Measurements from ENCODE around the gene ZFYVE28.

The ZFYVE28 gene

DNA sequence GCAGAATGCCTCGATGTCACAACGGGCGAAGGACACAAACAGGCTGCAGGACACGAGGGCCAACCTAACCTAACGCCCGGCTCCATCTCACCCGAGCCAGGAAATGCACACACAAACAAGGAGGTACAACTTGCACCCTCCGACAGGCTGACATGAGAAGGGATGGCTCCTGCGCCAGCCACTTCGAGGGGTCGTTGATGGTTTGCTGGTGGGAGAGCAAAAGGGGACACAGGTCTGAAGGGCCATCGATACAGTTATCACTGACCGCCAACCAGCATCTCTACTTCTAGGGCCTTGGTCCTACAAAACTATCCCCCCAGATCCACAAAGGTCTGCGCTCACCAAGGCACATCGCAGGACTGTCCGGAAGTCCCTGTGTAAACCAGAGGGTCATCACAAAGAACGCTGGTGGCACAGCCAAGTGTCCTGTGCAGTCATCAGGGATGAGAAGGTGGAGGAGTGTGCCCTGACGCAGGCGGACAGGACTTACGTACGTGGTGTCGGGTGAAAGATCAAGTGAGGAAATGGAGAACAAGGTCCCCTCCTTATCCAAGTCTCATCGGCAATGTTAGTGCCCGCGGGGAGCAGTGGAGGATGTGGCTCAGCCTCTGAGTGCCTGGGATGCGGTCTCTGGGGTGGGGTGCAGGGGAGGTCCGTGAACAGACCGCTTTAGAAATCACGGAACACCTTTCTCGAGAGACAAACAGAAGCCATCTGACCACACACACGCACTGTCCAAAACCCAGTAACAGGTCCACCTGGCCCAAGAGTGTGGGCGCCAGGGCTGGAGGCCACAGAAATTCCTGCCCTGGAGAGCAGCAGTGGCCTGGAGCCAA is 163.6 kb downstream of the ZFYVE28 start:
- DNase-seq, result no peak

DNA sequence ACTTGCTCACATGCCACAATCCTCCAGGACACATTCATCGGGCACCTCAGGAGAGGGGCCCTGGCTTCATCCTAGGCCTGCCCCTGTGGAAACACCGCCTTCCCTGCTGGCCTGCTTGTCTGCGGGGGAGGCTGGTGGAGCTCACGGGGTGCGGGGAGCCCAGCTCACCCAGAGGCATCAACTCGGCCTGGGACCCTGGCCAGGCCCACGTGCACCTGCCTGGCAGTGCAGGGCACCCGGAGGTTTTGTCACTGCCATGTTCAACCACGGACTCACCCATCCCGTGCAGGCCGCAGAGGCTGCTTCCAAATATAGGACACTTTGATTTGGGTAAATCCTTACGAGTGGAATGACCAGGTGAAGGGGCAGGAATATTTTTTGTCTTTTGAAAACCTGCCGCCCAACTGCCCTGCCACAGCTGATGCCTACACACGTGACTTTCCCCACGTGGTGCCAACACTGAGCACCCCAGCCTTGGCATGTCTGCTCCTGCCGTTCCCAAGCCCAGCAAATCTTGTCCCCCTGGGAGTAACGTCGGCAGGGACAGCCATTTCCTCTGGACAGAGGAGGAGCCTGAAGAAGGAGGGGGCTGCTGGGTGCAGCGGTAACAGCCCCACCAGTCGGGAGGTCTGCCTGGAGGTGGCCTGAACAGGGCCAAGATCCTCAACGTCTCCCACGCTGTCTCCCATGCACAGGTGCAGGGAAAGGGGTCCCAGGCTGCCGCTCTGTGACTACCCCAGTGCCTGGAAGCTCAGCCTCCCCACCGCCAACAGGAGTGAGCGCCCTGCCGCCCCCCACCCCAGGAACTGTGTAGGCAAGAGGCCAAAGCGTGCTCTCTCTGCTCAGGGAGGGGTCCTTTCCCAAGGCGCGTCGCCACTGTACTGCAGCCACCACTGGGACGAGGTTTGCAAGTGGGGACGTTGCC is 165.0 kb downstream of the ZFYVE28 start:
- DNase-seq, result no peak

DNA sequence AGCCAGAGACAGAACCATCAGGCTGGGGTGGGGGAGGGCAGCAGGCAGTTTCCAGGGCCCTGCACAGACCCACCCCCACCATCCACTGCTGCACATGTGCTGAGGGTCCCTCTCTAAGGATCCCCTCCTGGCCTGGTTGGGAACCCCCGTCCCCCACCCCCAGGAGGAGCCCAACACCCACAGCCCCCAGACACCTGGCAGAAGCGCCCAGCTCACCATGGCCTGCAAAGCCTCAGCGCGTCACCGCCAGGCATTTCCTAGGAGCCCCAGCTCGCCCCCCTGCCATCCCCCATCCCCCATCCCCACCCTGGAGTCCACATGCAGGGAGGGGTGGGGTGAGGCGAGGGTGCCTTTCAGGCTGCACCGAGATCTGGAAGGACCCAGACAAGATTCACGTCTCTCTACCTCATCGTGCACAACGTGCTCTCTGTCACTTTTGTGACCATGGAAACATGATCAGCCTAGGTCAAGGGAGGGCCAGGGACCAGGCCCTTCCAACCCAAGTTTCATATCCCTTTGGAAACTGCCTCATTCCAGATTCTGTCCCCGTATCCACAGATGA is 165.8 kb downstream of the ZFYVE28 start:
- DNase-seq, result no peak

DNA sequence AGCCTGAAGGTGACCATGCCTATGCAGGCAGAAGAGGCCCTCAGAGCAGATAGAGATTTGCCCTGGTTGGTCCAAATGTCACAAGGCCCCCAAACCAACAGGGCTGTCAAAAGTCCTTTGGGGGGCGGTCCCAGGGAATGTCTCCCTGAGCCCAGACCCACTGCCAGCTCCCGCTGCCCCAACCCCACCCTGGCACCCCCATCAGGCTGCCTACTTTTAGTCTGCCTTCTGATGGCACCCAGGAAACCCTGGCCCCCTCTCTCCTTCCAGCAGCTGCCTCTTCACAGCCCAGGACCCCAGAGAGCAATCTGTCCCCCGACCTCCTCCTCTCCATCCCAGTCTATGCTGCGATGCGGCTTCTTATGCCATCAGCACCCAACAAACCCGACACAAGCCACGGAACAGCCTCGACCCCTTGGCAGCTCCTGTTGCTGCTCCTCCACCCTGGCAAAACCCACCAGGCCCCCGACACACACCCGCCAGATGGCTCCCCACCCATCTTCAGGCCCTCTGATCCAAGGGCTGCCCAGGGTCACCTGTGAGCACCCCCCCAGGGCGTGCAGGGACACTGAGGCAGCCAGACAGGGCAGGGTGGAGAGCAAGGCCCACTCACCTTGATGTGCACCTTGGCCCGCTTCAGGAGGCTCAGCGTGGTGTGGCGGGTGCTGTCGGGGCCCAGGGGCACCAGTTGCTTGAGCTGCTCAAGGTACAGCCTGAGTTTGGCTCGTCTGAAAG is 166.5 kb downstream of the ZFYVE28 start:
- no peak for DNase-seq

GRCh38 chr4:2251073-2251794 is 167.2 kb downstream of the ZFYVE28 start:
- DNase-seq, result no peak

DNA sequence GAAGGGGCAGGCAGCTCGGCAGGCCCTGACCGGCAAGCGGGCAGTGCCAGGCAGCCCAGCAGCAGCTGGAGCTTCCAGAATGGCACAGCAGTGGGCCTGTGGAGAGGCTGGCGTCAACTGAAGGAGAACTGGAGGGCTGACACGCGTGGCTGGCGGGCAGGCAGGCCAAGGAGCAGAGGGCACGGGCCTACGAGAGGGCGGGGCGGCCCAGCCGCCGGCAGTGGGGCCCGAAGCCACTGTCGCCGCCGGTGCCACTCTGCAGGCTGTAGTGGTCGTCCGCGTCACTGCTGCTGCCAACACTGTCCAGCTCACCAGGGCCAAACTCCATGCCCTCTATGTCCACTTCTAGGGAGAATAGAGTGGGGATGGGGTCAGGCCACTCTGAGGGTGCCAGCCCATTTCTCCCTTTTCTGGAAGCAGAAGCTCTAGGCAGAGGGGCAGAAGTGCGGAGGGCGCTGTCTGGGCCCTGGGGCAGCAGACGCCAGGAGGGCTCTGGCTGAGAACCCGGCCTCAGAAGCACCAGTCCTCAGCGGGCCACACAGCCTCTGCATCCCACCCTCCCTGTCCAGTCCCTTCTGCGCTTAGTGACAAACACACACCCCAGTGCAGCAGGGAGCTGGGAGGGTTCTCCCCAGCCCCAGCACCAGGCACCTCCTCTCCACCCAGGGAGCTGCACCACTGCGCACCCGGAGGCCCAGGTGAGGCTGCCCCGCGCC is 167.9 kb downstream of the ZFYVE28 start:
- no peak for DNase-seq

DNA sequence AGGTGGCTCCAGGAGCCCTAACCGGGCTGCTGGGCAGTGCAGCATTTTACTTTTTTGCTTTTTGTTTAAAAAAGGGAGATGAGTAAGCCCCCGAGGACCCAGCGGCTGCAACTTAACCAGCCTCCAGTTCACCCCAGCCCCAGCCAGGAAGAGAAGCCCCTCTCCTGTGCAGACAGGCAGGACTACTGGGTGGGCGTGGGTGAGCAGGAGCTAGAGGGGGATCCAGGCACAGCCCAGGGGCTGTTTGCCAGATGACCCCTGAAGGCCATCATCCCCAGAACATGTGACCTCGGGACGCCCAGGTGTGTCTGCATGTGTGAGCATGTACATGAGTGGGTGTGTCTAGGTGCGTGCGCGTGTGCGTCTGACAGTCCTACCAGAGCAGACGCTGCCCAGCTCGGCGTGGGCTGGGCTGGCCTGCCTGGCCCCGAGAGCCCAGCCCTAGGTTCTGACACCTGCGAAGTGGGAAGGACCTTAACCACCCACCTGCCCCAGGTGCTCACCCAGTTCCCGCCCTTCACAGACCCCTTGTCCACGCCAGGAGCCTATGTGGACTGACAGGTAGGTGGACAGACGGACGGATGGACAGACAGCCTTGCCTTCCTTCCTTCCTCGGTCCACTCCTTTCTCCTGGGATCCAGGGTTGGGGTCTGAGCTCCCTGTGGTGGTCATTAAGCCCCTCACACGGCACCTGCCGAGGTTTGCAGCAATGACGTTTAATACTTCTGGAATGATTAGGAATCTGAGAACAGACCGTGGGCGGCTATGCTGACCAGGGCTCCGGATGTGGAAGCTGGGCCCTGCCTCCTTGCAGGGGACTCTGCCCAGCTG is 168.7 kb downstream of the ZFYVE28 start:
- DNase-seq, result no peak

DNA sequence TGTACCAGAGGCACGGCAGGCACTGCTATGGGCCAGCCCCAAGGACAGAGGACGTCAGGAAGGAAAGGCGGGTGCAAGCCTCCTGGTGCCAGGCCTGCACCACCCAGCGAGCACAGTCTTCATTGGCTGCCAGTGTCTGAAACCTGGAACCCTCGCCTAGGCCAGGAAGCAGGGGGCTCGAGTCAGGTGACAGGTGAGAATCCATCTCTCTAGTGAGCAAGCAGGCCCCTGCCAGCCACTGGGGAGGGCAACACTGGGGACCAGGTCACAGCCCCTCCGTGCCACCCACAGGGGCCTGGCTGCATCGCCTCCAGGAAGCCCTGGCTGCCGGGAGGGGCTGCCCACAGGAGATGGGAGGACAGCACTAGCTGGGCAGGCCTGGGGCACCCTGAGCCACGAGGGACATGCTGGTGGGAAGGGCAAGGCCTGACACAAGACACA is 169.6 kb downstream of the ZFYVE28 start:
- DNase-seq, result no peak

- no peak for DNase-seq
These were observed 170.2 kb downstream of the ZFYVE28 start for GRCh38 chr4:2248044-2248780.

- no peak for DNase-seq
These were observed 171.1 kb downstream of the ZFYVE28 start for GRCh38 chr4:2247128-2248043.

GRCh38 chr4:2246384-2247127 is 171.9 kb downstream of the ZFYVE28 start:
- no peak for DNase-seq

GRCh38 chr4:2245787-2246275 is 172.6 kb downstream of the ZFYVE28 start:
- DNase-seq, result no peak

DNA sequence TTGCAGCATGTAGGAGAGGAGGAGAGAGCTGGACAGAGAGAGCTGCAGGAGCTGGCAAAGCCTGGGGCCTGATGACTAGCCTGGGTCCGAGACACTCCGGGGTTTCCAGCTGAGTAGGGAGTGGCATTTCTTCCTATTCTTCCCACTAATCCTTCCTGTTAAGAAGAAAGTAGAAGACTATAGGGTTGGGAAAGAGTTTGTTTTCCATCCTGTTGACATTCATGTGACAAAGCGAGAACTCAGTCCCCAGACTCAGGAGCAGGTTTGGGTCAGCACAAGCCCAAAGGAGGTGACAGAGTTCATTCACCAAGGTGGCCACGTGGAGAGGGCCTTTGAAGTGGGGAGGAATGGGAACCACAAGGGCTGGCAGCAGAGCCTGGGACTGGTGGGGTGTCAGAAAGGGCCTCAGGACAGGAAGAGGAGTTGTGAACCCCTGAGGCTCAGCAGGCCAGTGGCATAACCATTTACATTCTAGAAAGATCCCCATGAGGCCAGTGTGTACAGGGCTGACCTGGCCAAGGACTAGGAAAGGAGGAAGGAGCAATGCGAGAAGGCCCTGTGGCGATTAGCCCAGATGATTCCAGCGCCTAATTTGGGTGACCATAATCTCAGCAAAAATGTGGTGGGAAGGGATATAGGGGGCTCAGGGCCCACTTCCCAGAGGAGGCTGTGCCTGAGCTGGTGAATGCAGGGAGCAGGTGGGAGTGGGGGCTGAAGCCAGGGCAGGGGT is 173.2 kb downstream of the ZFYVE28 start:
- DNase-seq, result no peak

DNA sequence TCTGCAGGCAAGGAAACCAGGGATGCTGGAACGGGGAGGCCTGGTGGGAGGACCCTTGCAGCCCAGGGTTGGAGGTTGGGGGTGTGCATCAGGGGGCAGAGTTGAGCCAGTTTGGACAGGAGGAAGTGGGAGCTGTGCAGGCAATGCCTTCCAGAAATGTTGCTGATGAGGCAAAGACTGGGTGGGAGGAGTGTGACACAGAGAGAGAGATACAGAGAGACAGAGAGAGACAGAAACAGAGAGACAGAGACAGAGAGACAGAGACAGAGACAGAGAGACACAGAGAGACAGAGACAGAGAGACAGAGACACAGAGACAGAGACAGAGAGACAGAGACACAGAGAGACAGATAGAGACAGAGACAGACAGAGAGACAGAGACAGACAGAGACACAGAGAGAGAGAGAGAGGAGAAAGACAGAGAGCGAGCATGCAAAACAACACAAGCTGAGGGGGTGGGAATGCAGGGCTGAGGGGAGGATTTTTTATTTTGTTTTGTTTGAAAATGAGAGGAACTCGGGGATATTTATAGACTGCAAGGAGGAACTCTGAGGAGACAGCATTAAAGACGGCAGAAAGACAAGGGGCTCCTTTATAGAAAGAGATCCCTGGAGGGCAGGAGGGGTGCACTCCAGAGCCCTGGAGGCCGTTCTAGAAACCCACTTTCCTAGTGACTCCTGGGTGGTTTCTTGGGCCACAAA is 174.6 kb downstream of the ZFYVE28 start:
- DNase-seq, result no peak

- DNase-seq, result peak; percentile 76
These were observed 176.8 kb downstream of the ZFYVE28 start, which contains the start of the genes HAUS3 and POLN for GRCh38 chr4:2241410-2242353. TSS of gene HAUS3 (minus strand) at chr4:2242121. CDS start at chr4:2240946, 1,175 bp downstream. TSS of gene POLN (minus strand) at chr4:2242121. CDS start at chr4:2229231, 12,890 bp downstream.
